Measurements from ENCODE around the gene PITPNC1.

DNA sequence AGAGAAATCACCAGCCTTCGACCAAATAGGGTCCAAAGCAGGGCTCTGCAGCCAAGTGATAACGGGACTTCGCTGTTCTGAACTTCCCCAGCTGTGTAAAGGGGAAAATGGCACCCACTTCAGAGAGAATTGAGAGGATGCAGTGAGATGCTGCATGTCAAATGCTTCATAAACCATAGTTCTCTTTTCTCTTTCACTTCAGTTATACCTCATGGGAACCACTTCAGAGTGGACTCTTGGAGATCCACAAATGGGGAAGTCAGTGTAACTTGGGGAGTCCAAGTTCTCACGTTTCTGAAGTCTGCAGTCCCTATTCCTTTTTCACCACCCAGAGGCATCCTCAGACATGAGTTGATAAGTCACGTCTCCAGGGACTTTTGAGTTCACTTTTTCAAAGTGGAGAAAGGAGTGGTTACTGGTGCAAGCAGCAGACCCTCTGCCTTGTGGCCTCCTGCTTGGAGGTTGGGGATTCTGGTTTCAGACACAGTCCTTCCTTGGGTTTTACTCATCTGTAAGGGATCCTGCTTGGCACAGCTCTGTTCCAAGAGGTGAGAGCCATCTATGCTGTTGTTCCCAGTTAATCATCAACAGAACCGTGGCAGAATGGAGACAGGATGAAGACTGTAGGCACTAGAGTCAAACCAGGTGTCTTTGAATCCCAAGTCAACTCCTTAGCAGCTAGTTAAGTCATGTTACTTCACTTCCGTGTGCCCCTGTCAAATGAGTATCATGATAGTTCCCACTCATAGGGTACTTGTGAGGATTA is 217.2 kb downstream of the PITPNC1 start:
- TF ChIP-seq, protein P1, sequence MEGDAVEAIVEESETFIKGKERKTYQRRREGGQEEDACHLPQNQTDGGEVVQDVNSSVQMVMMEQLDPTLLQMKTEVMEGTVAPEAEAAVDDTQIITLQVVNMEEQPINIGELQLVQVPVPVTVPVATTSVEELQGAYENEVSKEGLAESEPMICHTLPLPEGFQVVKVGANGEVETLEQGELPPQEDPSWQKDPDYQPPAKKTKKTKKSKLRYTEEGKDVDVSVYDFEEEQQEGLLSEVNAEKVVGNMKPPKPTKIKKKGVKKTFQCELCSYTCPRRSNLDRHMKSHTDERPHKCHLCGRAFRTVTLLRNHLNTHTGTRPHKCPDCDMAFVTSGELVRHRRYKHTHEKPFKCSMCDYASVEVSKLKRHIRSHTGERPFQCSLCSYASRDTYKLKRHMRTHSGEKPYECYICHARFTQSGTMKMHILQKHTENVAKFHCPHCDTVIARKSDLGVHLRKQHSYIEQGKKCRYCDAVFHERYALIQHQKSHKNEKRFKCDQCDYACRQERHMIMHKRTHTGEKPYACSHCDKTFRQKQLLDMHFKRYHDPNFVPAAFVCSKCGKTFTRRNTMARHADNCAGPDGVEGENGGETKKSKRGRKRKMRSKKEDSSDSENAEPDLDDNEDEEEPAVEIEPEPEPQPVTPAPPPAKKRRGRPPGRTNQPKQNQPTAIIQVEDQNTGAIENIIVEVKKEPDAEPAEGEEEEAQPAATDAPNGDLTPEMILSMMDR (IDR thresholded peaks at IDR 0.05): no peak
- no peak for TF ChIP-seq POLR2A (IDR thresholded peaks at IDR 0.05)

Measured in adrenal gland (tissue), 5 donors.